Dermis blood vessel endothelial cell (primary cell): ENCODE measurements around the gene PDCL3. TPM values are rescaled to one million over a fixed set of nuclear protein-coding genes. Genes with fewer than 3 reads are reported as not detected.

Experiments
- DNase-seq: peaks from one replicate; pipeline ENCODE4 v3.0.0; 2010
- total RNA-seq: library from RNA; depleted of rRNA; stranded (reverse); fragments of >200 nt; gene quantifications from 2 replicates; pipeline ENCODE4 v1.2.3, GENCODE V29; 2014

PDCL3 gene
- total RNA-seq, 1 donor from 2014 or later = 16.2 TPM

- DNase-seq = no peak
These were observed 49.7 kb downstream of the PDCL3 start for GRCh38 chr2:100612388-100613000.

- DNase-seq = no peak
These were observed 50.9 kb downstream of the PDCL3 start for GRCh38 chr2:100613719-100614118.

- DNase-seq = no peak
These were observed 51.7 kb downstream of the PDCL3 start for GRCh38 chr2:100614455-100615000.

GRCh38 chr2:100615471-100615870 lies 52.7 kb downstream of the PDCL3 start:
- DNase-seq = no peak

- no peak for DNase-seq
These were observed 53.1 kb downstream of the PDCL3 start for GRCh38 chr2:100615886-100616285.

- no peak for DNase-seq
These were observed 54.1 kb downstream of the PDCL3 start for GRCh38 chr2:100616841-100617390.

- DNase-seq = no peak
These were observed 57.2 kb downstream of the PDCL3 start for GRCh38 chr2:100619951-100620350.

- no peak for DNase-seq
These were observed 57.7 kb downstream of the PDCL3 start for GRCh38 chr2:100620481-100620880.

GRCh38 chr2:100621371-100621951 lies 58.7 kb downstream of the PDCL3 start:
- DNase-seq = no peak

- no peak for DNase-seq
These were observed 60.4 kb downstream of the PDCL3 start for GRCh38 chr2:100623033-100623715.

GRCh38 chr2:100623930-100624329 lies 61.1 kb downstream of the PDCL3 start:
- no peak for DNase-seq

GRCh38 chr2:100624536-100624935 lies 61.7 kb downstream of the PDCL3 start:
- DNase-seq = no peak

- DNase-seq = no peak
These were observed 62.9 kb downstream of the PDCL3 start for GRCh38 chr2:100625717-100626116.

Other genes starting within 250 kb of the PDCL3 start
- gene LONRF2, start 240.5 kb upstream of the PDCL3 start, total RNA-seq = under 0.01 TPM in 1 of 2 replicates, not detected in the other
- 12.2 and 12.6 TPM in 2 replicates for gene CHST10, start 145.3 kb upstream of the PDCL3 start, total RNA-seq
- gene NMS, start 92.5 kb upstream of the PDCL3 start, total RNA-seq = not detected in 2 replicates